HepG2 (cell line): ENCODE results near the gene B3GAT3. TPM values are rescaled to one million over a fixed set of nuclear protein-coding genes. Genes with fewer than 3 reads are reported as not detected.

ENCODE experiments used
- DNMT3B ChIP-seq: conservative IDR thresholded peaks from 2 replicates; pipeline ENCODE4 v1.6.1; 2016; ENCODE audit warnings: missing biosample characterization, control low read depth
- ETV6 ChIP-seq: sonication (generic); formaldehyde crosslinking; conservative IDR thresholded peaks from 2 replicates; pipeline ENCODE4 v1.4.0; 2020; ENCODE audit warnings: missing genetic modification reagents
- HES4 ChIP-seq: sonication (generic); formaldehyde crosslinking; IDR thresholded peaks from 2 replicates; pipeline ENCODE4 v1.9.0; 2021; ENCODE audit warnings: mild to moderate bottlenecking, missing genetic modification reagents, borderline replicate concordance
- HMG20B ChIP-seq: conservative IDR thresholded peaks from 2 replicates; pipeline ENCODE4 v1.6.1; 2016; ENCODE audit warnings: missing genetic modification reagents, missing compliant biosample characterization
- KLF16 ChIP-seq, 2 experiments: sonication (generic) in 1 of 2; formaldehyde crosslinking in 1 of 2; IDR thresholded peaks; 2 replicates each; pipeline versions ENCODE4 v1.6.1 to v1.8.0; 2016 to 2023; ENCODE audit warnings: missing genetic modification reagents in 2 of 2, missing compliant biosample characterization in 1 of 2
- MBD4 ChIP-seq: IDR thresholded peaks from 2 replicates; pipeline ENCODE4 v1.6.1; 2012; ENCODE audit warnings: low read length, inconsistent platforms, borderline replicate concordance
- MTERF4 ChIP-seq: sonication (generic); formaldehyde crosslinking; IDR thresholded peaks from 2 replicates; pipeline ENCODE4 v1.8.0; 2023; ENCODE audit warnings: mild to moderate bottlenecking, missing genetic modification reagents
- MTF2 ChIP-seq: sonication (generic); formaldehyde crosslinking; IDR thresholded peaks from 2 replicates; pipeline ENCODE4 v1.5.0; 2020; ENCODE audit warnings: missing genetic modification reagents, borderline replicate concordance
- PATZ1 ChIP-seq: sonication (generic); formaldehyde crosslinking; IDR thresholded peaks from 2 replicates; pipeline ENCODE4 v1.4.0; 2020; ENCODE audit warnings: missing genetic modification reagents
- RBM39 ChIP-seq: fragments of 200-400 bp; formaldehyde crosslinking; IDR thresholded peaks from one replicate; pipeline ENCODE4 v1.6.1; 2018; ENCODE audit warnings: antibody characterized with exemption, mild to moderate bottlenecking, low read depth, low read length; ENCODE audit not compliant: poor library complexity, severe bottlenecking
- SNRNP70 ChIP-seq: fragments of 200-400 bp; formaldehyde crosslinking; IDR thresholded peaks from 2 replicates; pipeline ENCODE4 v1.6.1; 2017; ENCODE audit warnings: mild to moderate bottlenecking, low read depth, low read length, moderate library complexity
- TCF7 ChIP-seq: sonication (generic); IDR thresholded peaks from 2 replicates; pipeline ENCODE4 v1.6.1; 2016; ENCODE audit warnings: antibody characterized with exemption, low read depth
- THAP8 ChIP-seq: sonication (generic); formaldehyde crosslinking; IDR thresholded peaks from 2 replicates; pipeline ENCODE4 v1.5.1; 2020; ENCODE audit warnings: missing genetic modification reagents, mild to moderate bottlenecking, borderline replicate concordance
- THRA ChIP-seq: sonication (generic); formaldehyde crosslinking; IDR thresholded peaks from 2 replicates; pipeline ENCODE4 v1.4.0; 2020; ENCODE audit warnings: missing genetic modification reagents, borderline replicate concordance
- TMF1 ChIP-seq: sonication (generic); formaldehyde crosslinking; IDR thresholded peaks from 2 replicates; pipeline ENCODE4 v1.8.1; 2022; ENCODE audit warnings: low read depth, missing genetic modification reagents
- ZBTB8A ChIP-seq: sonication (generic); formaldehyde crosslinking; IDR thresholded peaks from 2 replicates; pipeline ENCODE4 v1.4.0; 2020; ENCODE audit warnings: mild to moderate bottlenecking, low read depth, missing genetic modification reagents, borderline replicate concordance
- ZMYM3 ChIP-seq: sonication (generic); formaldehyde crosslinking; IDR thresholded peaks from 2 replicates; pipeline ENCODE4 v1.5.1; 2020; ENCODE audit warnings: mild to moderate bottlenecking, missing genetic modification reagents
- ZNF274 ChIP-seq: sonication (generic); formaldehyde crosslinking; IDR thresholded peaks from 2 replicates; pipeline ENCODE4 v1.5.1; 2020; ENCODE audit warnings: mild to moderate bottlenecking, missing genetic modification reagents
- ZNF362 ChIP-seq: sonication (generic); formaldehyde crosslinking; IDR thresholded peaks from 2 replicates; pipeline ENCODE4 v1.4.0; 2020; ENCODE audit warnings: missing genetic modification reagents, mild to moderate bottlenecking, borderline replicate concordance
- ZNF468 ChIP-seq: sonication (generic); formaldehyde crosslinking; IDR thresholded peaks from 2 replicates; pipeline ENCODE4 v1.8.0; 2022; ENCODE audit warnings: mild to moderate bottlenecking, moderate library complexity, missing genetic modification reagents
- ZNF547 ChIP-seq: sonication (generic); formaldehyde crosslinking; IDR thresholded peaks from 2 replicates; pipeline ENCODE4 v1.5.1; 2020; ENCODE audit warnings: mild to moderate bottlenecking, missing genetic modification reagents
- ZNF577 ChIP-seq: sonication (generic); formaldehyde crosslinking; IDR thresholded peaks from 2 replicates; pipeline ENCODE4 v1.4.0; 2020; ENCODE audit warnings: mild to moderate bottlenecking, low read depth, missing genetic modification reagents, borderline replicate concordance
- ZNF772 ChIP-seq: sonication (generic); formaldehyde crosslinking; IDR thresholded peaks from 2 replicates; pipeline ENCODE4 v1.5.0; 2020; ENCODE audit warnings: mild to moderate bottlenecking, missing genetic modification reagents
- ZSCAN29 ChIP-seq: sonication (generic); formaldehyde crosslinking; conservative IDR thresholded peaks from 2 replicates; pipeline ENCODE4 v1.4.0; 2020; ENCODE audit warnings: mild to moderate bottlenecking, missing genetic modification reagents
- polyA plus RNA-seq, 8 experiments: library from polyadenylated mRNA; depleted of rRNA in 3 of 8; stranded (reverse) in 7 of 8; unstranded in 1 of 8; fragments of >200 nt; fragmentation: Illumina TruSeq in 4 of 8; extraction: Trizol in 4 of 8; gene quantifications; 2 replicates each; pipeline versions ENCODE4 v1.2.1 to v1.2.3, GENCODE V29; 2011 to 2016; ENCODE audit warnings: low read depth in 4 of 8, missing spikeins in 1 of 8, mixed read lengths in 1 of 8; ENCODE audit not compliant: insufficient read depth in 1 of 8
- total RNA-seq, 5 experiments: library from RNA; depleted of rRNA; stranded (reverse); fragments of >200 nt; fragmentation: Illumina TruSeq; extraction: Trizol; gene quantifications; 2 replicates each; pipeline ENCODE4 v1.2.3, GENCODE V29; 2016; ENCODE audit warnings: low read depth in 1 of 5

Gene B3GAT3
- total and polyA plus RNA-seq, 2 of the 13 experiments (the other 11 are each of a cell fraction or from before 2014, with no cell fraction given), result 21.3 to 26.1 TPM

- TF ChIP-seq MTERF4 (CRISPR knock-in tag) (0 out of 2 replicates have a peak, but pooled peaks have one; percentile 62), ZNF577 (CRISPR knock-in tag) (no peak), ZNF274 (no peak), ZBTB8A (no peak), ETV6 (CRISPR knock-in tag) (no peak), KLF16 (CRISPR knock-in tag; IDR thresholded peaks at IDR 0.05) (no peak), ZNF547 (CRISPR knock-in tag) (no peak), THRA (no peak), ZSCAN29 (CRISPR knock-in tag) (no peak), MTF2 (no peak), THAP8 (CRISPR knock-in tag) (no peak), MBD4 (0 out of 2 replicates have a peak, but pooled peaks have one; percentile 39), RBM39 (peak; percentile 23), DNMT3B (CRISPR knock-in tag) (no peak), TMF1 (peak; percentile 64; the same call in 1 of the 2 replicates), SNRNP70 (no peak), ZNF468 (CRISPR knock-in tag) (no peak), ZMYM3 (no peak), PATZ1 (CRISPR knock-in tag) (no peak; the same call in 1 of the 2 replicates), ZNF362 (CRISPR knock-in tag) (no peak), HMG20B (CRISPR knock-in tag) (no peak), TCF7 (no peak), HES4 (0 out of 2 replicates have a peak, but pooled peaks have one; percentile 22), ZNF772 (CRISPR knock-in tag) (peak; percentile 32; the same call in 1 of the 2 replicates)
Measured at GRCh38 chr11:62574363-62575071, 47.3 kb downstream of the B3GAT3 start (continued).
